HG03196 (cell line): Measurements from ENCODE around the gene PHKB.
"Not testable (repeated sequence)": the region's sequence is repeated elsewhere in the genome, so short reads cannot be mapped to it uniquely, and the experiment has no call there.

Experiments
- ATAC-seq: cut with Tn5 transposase; IDR thresholded peaks from one replicate; pipeline ENCODE4 v1.9.1; 2021; ENCODE audit not compliant: unreplicated experiment

Gene PHKB

GRCh38 chr16:47504599-47504998 is 43.5 kb downstream of the PHKB start:
- no peak for ATAC-seq

- no peak for ATAC-seq
Observed at GRCh38 chr16:47506800-47507199, 45.7 kb downstream of the PHKB start.

GRCh38 chr16:47507701-47508100 is 46.6 kb downstream of the PHKB start:
- ATAC-seq = no peak

- ATAC-seq = no peak
Observed at GRCh38 chr16:47511882-47512281, 50.8 kb downstream of the PHKB start.

GRCh38 chr16:47519037-47519436 is 57.9 kb downstream of the PHKB start:
- no peak for ATAC-seq

- ATAC-seq = no peak
Observed at GRCh38 chr16:47519546-47519945, 58.4 kb downstream of the PHKB start.

- no peak for ATAC-seq
Observed at GRCh38 chr16:47519996-47520679, 59.0 kb downstream of the PHKB start.

GRCh38 chr16:47523342-47524006 is 62.3 kb downstream of the PHKB start:
- peak; percentile 99 for ATAC-seq

GRCh38 chr16:47524007-47524405 is 62.9 kb downstream of the PHKB start:
- ATAC-seq = no peak

DNA sequence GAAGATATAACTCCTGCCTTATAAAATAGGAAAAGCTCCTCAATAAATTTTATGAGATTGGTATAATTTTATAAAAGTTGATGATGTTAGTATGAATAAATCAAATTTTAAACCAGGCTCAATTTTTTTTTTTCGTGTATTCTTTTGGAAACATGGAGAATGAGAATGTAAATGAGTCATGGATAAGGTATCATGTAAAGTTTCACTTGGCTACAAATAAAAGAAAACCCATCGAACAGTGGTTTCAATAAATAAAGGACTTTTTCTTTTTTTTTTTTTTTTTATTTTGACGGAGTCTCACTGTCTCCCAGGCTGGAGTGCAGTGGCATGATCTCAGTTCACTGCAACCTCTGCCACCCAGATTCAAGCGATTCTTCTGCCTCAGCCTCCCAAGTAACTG is 67.3 kb downstream of the PHKB start:
- ATAC-seq = no peak

GRCh38 chr16:47533744-47534292 is 72.7 kb downstream of the PHKB start:
- ATAC-seq = no peak

GRCh38 chr16:47538472-47538871 is 77.3 kb downstream of the PHKB start:
- ATAC-seq = no peak

GRCh38 chr16:47539707-47540670 is 78.9 kb downstream of the PHKB start:
- not testable (repeated sequence) for ATAC-seq

- ATAC-seq = not testable (repeated sequence)
Observed at GRCh38 chr16:47541135-47541534, 80.0 kb downstream of the PHKB start.

- ATAC-seq = not testable (repeated sequence)
Observed at GRCh38 chr16:47544255-47544654, 83.1 kb downstream of the PHKB start.

- not testable (repeated sequence) for ATAC-seq
Observed at GRCh38 chr16:47551185-47551584, 90.1 kb downstream of the PHKB start.

GRCh38 chr16:47551767-47552166 is 90.6 kb downstream of the PHKB start:
- ATAC-seq = not testable (repeated sequence)

DNA sequence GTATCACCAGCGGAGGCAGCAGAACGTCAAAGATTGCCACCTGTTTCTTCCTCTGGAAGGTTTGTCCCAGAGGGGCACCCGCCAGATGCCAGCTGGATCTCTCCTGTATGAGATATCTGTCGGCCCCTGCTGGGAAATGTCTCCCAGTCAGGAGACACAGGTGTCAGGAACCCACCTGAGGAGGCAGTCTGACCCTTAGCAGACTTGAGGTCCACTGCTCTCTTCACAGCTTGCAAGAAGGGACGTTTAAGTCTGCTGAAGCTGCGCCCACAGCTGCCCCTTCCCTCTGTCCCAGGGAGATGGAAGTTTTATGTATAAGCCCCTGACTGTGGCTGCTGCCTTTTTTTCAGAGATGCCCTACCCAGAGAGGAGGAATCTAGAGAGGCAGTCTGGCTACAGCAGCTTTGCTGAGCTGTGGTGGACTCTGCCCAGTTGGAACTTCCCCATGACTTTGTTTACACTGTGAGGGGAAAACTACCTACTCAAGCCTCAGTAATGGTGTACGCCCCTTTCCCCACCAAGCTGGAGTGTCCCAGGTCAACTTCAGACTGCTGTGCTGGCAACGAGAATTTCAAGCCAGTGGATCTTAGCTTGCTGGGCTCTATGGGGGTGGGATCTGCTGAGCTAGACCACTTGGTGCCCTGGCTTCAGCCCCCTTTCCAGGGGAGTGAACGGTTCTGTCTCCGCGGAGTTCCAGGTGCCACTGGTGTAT is 92.9 kb downstream of the PHKB start:
- no peak for ATAC-seq

- not testable (repeated sequence) for ATAC-seq
Observed at GRCh38 chr16:47554587-47554986, 93.5 kb downstream of the PHKB start.

GRCh38 chr16:47561286-47561685 is 100.2 kb downstream of the PHKB start:
- no peak for ATAC-seq

DNA sequence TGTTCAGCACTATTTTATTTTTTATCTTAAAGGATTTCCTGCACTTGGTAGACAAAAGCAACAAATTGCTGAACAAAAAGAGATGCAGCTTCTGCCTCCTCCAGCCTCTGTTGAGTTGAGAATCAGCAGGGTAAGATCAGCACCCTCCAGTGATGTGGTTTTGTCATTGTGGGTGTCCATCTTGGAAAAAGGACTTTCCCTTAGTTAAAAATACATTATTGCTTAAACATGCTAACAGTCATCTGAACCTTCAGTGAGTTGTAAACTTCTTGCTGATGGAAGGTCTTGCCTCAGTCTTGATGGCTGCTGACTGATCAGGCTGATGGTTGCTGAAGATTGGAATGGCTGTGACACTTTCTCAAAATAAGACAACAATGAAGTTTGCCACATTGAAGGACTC is 101.2 kb downstream of the PHKB start:
- no peak for ATAC-seq
